ENCODE results near the gene AACS. TPM values are rescaled to one million over a fixed set of nuclear protein-coding genes. Genes with fewer than 3 reads are reported as not detected.
"Not testable (repeated sequence)": the region's sequence is repeated elsewhere in the genome, so short reads cannot be mapped to it uniquely, and the experiment has no call there.

The AACS gene
- 6.4 and 13.8 TPM in 2 replicates for total RNA-seq (2014; rRNA removed; shearing (Covaris generic); ENCODE audit: low replicate concordance)

- in situ Hi-C loops (cut with HindIII; ENCODE audit: low pct_unique_long_range_greater_than_20kb, low sequenced_read_pairs) = no loop called here
- peak; percentile 69 for DNase-seq (ENCODE audit: low read depth)
These were observed at the start of gene AACS for GRCh38 chr12:125065021-125065918. Gene AACS (plus strand): TSS chr12:125065435. CDS start chr12:125065585, 150 bp downstream.

- in situ Hi-C loops (cut with HindIII; ENCODE audit: low pct_unique_long_range_greater_than_20kb, low sequenced_read_pairs) = no loop called here
- no peak for DNase-seq (ENCODE audit: low read depth)
These were observed 49.4 kb upstream of the AACS start for GRCh38 chr12:125015680-125016310.

- in situ Hi-C loops (cut with HindIII; ENCODE audit: low pct_unique_long_range_greater_than_20kb, low sequenced_read_pairs) = no loop called here
- DNase-seq (ENCODE audit: low read depth) = no peak
These were observed 47.4 kb upstream of the AACS start for GRCh38 chr12:125017801-125018200.

GRCh38 chr12:125018356-125018755, 46.9 kb upstream of the AACS start:
- in situ Hi-C loops (cut with HindIII; ENCODE audit: low pct_unique_long_range_greater_than_20kb, low sequenced_read_pairs) = no loop called here
- DNase-seq (ENCODE audit: low read depth) = no peak

GRCh38 chr12:125021096-125021495, 44.1 kb upstream of the AACS start:
- DNase-seq (ENCODE audit: low read depth) = no peak
- in situ Hi-C loops (cut with HindIII; ENCODE audit: low pct_unique_long_range_greater_than_20kb, low sequenced_read_pairs) = no loop called here

GRCh38 chr12:125021771-125022170, 43.5 kb upstream of the AACS start:
- no peak for DNase-seq (ENCODE audit: low read depth)
- in situ Hi-C loops (cut with HindIII; ENCODE audit: low pct_unique_long_range_greater_than_20kb, low sequenced_read_pairs) = no loop called here

- no peak for DNase-seq (ENCODE audit: low read depth)
- in situ Hi-C loops (cut with HindIII; ENCODE audit: low pct_unique_long_range_greater_than_20kb, low sequenced_read_pairs) = no loop called here
These were observed 42.2 kb upstream of the AACS start for GRCh38 chr12:125023065-125023464.

- in situ Hi-C loops (cut with HindIII; ENCODE audit: low pct_unique_long_range_greater_than_20kb, low sequenced_read_pairs) = no loop called here
- no peak for DNase-seq (ENCODE audit: low read depth)
These were observed 40.2 kb upstream of the AACS start for GRCh38 chr12:125024949-125025563.

- in situ Hi-C loops (cut with HindIII; ENCODE audit: low pct_unique_long_range_greater_than_20kb, low sequenced_read_pairs) = no loop called here
These were observed 39.5 kb upstream of the AACS start for GRCh38 chr12:125025606-125026235.

GRCh38 chr12:125028106-125028505, 37.1 kb upstream of the AACS start:
- in situ Hi-C loops (cut with HindIII; ENCODE audit: low pct_unique_long_range_greater_than_20kb, low sequenced_read_pairs) = no loop called here
- DNase-seq (ENCODE audit: low read depth) = no peak

More at GRCh38 chr12:125025606-125026235, 39.5 kb upstream of the AACS start:
- no peak for DNase-seq (ENCODE audit: low read depth)

GRCh38 chr12:125029761-125030358, 35.4 kb upstream of the AACS start:
- in situ Hi-C loops (cut with HindIII; ENCODE audit: low pct_unique_long_range_greater_than_20kb, low sequenced_read_pairs) = no loop called here
- DNase-seq (ENCODE audit: low read depth) = no peak

- in situ Hi-C loops (cut with HindIII; ENCODE audit: low pct_unique_long_range_greater_than_20kb, low sequenced_read_pairs); DNase-seq (ENCODE audit: low read depth): not testable (repeated sequence)
These were observed 33.8 kb upstream of the AACS start for GRCh38 chr12:125031471-125031870.

- DNase-seq (ENCODE audit: low read depth) = no peak
- in situ Hi-C loops (cut with HindIII; ENCODE audit: low pct_unique_long_range_greater_than_20kb, low sequenced_read_pairs) = no loop called here
These were observed 32.6 kb upstream of the AACS start for GRCh38 chr12:125032466-125033152.

GRCh38 chr12:125033288-125033687, 31.9 kb upstream of the AACS start:
- in situ Hi-C loops (cut with HindIII; ENCODE audit: low pct_unique_long_range_greater_than_20kb, low sequenced_read_pairs) = no loop called here
- DNase-seq (ENCODE audit: low read depth) = no peak

GRCh38 chr12:125038976-125039625, 26.1 kb upstream of the AACS start:
- DNase-seq (ENCODE audit: low read depth) = no peak
- in situ Hi-C loops (cut with HindIII; ENCODE audit: low pct_unique_long_range_greater_than_20kb, low sequenced_read_pairs) = no loop called here

GRCh38 chr12:125049093-125049458, 16.2 kb upstream of the AACS start:
- in situ Hi-C loops (cut with HindIII; ENCODE audit: low pct_unique_long_range_greater_than_20kb, low sequenced_read_pairs) = no loop called here
- DNase-seq (ENCODE audit: low read depth) = no peak

GRCh38 chr12:125050446-125050845, 14.8 kb upstream of the AACS start:
- DNase-seq (ENCODE audit: low read depth) = no peak
- in situ Hi-C loops (cut with HindIII; ENCODE audit: low pct_unique_long_range_greater_than_20kb, low sequenced_read_pairs) = no loop called here

Data from Caki2 (cell line).